Upper lobe of left lung (tissue), 6 donors: Measurements from ENCODE around the gene LCN2. TPM values are rescaled to one million over a fixed set of nuclear protein-coding genes. Genes with fewer than 3 reads are reported as not detected.
"Not testable (repeated sequence)": the region's sequence is repeated elsewhere in the genome, so short reads cannot be mapped to it uniquely, and the experiment has no call there.

Experiments used
- ATAC-seq, 2 donors: fragments of 200-7000 bp; cut with Tn5 transposase; one replicate each; pipeline ENCODE4 v1.9.1; 2022; ENCODE audit warnings: mild to moderate bottlenecking in 2 of 2, moderate library complexity in 2 of 2; ENCODE audit not compliant: low FRiP score in 2 of 2
- DNase-seq, 2 donors: peaks; one replicate each; pipeline ENCODE4 v3.0.0-alpha.2; 2019 to 2020
- H3K27ac ChIP-seq, 4 donors: fragments of 200-600 bp; sonication (generic); one replicate each; pipeline ENCODE4 v1.5.1; 2016 to 2019
- H3K27me3 ChIP-seq, 4 donors: fragments of 200-600 bp; sonication (generic); one replicate each; pipeline ENCODE4 v1.5.1; 2017 to 2019
- H3K36me3 ChIP-seq, 4 donors: fragments of 200-600 bp; sonication (generic); one replicate each; pipeline ENCODE4 v1.5.1; 2016 to 2019
- H3K4me1 ChIP-seq, 4 donors: fragments of 200-600 bp; sonication (generic); one replicate each; pipeline ENCODE4 v1.5.1; 2018 to 2019
- H3K4me3 ChIP-seq, 4 donors: fragments of 200-600 bp; sonication (generic); one replicate each; pipeline ENCODE4 v1.5.1; 2017 to 2019; ENCODE audit warnings: mild to moderate bottlenecking in 2 of 4, moderate library complexity in 1 of 4
- H3K9me3 ChIP-seq, 4 donors: fragments of 200-600 bp; sonication (generic); one replicate each; pipeline ENCODE4 v1.5.1; 2018 to 2019
- EP300 ChIP-seq, 4 donors: sonication (generic); formaldehyde crosslinking; IDR thresholded peaks; one replicate each; pipeline ENCODE4 v1.5.1; 2017; ENCODE audit warnings: antibody characterized with exemption in 4 of 4, control low read depth in 2 of 4
- POLR2A ChIP-seq, 4 donors: fragments of 450-650 bp; IDR thresholded peaks; one replicate each; pipeline ENCODE4 v1.5.1; 2016 to 2017; ENCODE audit warnings: antibody characterized with exemption in 4 of 4, mild to moderate bottlenecking in 2 of 4
- POLR2AphosphoS5 ChIP-seq, 2 donors: sonication (generic); formaldehyde crosslinking; IDR thresholded peaks; one replicate each; pipeline ENCODE4 v1.5.1; 2017; ENCODE audit warnings: antibody characterized with exemption in 2 of 2
- WGBS, 2 donors: methylation state at CpG; one replicate each; pipeline ENCODE4 v1.1.5; 2017 to 2018; 5-methylcytosine and 5-hydroxymethylcytosine counted together
- total RNA-seq, 6 donors: library from RNA; depleted of rRNA in 4 of 6; stranded (reverse); fragments of >200 nt in 4 of 6; gene quantifications; one replicate each; pipeline versions ENCODE4 v1.1.0 to v1.2.1, GENCODE V29; 2016 to 2021
- TF ChIP-seq, protein P1 (sequence below), 6 experiments: fragments of 450-650 bp in 4 of 6; fragments of 200-600 bp in 2 of 6; sonication (generic) in 2 of 6; IDR thresholded peaks; one replicate each; pipeline ENCODE4 v1.5.1; 2016 to 2019; ENCODE audit warnings: antibody characterized with exemption in 6 of 6
- donor health status: DM: no; HTN: no; CAD: no; lungs with moderate emphysema.
- donor health status: DM: no; HTN: yes; CAD: no; lungs with severe emphysema.

Gene LCN2
- total RNA-seq, 6 donors from 2014 or later, result 9.0 to 193 (median 38.2) TPM

DNA sequence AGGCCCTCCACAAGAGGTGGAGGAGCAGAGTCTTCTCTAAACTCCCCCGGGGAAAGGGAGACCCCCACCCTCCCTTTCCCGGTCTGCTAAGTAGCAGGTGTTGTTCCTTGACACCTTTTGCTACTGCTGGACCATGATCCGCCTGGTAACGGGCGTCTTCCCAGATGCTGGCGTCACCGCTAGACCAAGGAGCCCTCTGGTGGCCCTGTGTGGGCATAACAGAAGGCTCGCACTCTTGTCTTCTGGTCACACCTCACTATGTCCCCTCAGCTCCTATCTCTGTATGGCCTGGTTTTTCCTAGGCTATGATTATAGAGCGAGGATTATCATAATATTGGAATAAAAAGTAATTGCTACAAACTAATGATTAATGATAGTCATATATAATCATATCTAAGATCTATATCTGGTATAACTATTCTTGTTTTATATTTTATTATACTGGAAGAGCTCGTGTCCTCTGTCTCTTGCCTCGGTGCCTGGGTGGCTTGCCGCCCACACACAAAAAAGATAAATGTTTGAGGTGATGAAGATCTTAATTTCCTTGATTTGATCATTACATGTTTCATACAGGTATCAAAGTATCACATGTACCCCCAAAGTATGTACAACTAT lies 19.2 kb upstream of the LCN2 start:
- DNase-seq, result peak in 1 of 2 donors; percentile 72
- not testable (repeated sequence) for H3K27ac ChIP-seq, H3K9me3 ChIP-seq, ATAC-seq, H3K4me3 ChIP-seq, H3K27me3 ChIP-seq, H3K36me3 ChIP-seq
- H3K4me1 ChIP-seq, result peaks cover 20 to 34% (median 27%) of the 10 kb centered on the region in 4 donors
- TF ChIP-seq, protein P1, sequence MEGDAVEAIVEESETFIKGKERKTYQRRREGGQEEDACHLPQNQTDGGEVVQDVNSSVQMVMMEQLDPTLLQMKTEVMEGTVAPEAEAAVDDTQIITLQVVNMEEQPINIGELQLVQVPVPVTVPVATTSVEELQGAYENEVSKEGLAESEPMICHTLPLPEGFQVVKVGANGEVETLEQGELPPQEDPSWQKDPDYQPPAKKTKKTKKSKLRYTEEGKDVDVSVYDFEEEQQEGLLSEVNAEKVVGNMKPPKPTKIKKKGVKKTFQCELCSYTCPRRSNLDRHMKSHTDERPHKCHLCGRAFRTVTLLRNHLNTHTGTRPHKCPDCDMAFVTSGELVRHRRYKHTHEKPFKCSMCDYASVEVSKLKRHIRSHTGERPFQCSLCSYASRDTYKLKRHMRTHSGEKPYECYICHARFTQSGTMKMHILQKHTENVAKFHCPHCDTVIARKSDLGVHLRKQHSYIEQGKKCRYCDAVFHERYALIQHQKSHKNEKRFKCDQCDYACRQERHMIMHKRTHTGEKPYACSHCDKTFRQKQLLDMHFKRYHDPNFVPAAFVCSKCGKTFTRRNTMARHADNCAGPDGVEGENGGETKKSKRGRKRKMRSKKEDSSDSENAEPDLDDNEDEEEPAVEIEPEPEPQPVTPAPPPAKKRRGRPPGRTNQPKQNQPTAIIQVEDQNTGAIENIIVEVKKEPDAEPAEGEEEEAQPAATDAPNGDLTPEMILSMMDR (IDR thresholded peaks at IDR 0.05), result peak in 3 of 6 experiments; percentile 19 to 53 (median 49)
- 33 to 58% methylated on average over 5 to 11 of the region's 12 CpGs for WGBS, 2 donors

DNA sequence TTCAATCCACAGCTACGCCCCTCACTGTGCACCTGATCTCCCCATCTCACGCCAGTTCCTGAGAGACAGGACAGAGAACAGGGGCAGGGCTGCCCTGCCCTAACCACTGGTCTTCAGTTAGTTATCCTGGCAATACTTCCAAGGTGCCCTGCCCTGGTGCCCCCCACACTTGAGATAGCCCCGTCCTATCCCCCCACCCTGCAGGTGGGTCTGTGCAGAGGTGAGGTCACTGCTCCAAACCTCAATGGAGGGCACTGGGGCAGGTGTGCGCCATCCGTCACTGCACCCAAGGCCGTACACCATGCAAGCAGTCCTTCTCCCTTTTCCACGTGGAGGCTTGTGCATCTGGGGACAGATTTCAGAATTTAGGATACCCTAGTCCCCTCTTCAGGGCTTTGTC lies 18.6 kb upstream of the LCN2 start:
- not testable (repeated sequence) for H3K27ac ChIP-seq, ATAC-seq, H3K9me3 ChIP-seq, H3K27me3 ChIP-seq, H3K36me3 ChIP-seq, DNase-seq, H3K4me3 ChIP-seq
- peaks cover 19 to 29% (median 22%) of the 10 kb centered on the region in 4 donors for H3K4me1 ChIP-seq
- 64 to 65% methylated on average over 7 of the region's 7 CpGs for WGBS, 2 donors

DNA sequence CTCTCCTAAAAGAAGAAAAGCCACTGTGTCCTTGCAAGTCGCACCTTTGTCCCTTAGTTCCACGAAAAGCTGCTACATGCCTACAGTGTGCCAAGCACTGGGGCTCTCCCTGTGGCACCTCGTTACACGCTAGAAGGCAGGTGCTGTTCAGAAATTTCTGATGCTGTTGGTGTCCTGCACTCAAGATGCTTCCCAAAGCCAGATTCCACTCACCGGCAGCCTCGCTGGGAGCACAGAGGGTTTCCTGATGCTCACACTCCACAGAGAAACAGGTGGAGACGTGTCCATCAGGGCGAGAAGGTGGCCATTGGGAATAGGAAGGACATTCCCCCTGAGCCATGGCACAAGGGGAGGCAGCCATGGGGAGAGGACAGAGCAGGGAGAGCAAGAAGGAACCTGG lies 17.9 kb upstream of the LCN2 start:
- not testable (repeated sequence) for ATAC-seq, H3K9me3 ChIP-seq, H3K27ac ChIP-seq, H3K36me3 ChIP-seq, DNase-seq, H3K4me3 ChIP-seq, H3K27me3 ChIP-seq
- WGBS, 2 donors, result 89 to 98% methylated on average over 8 of the region's 8 CpGs
- H3K4me1 ChIP-seq, result peaks cover 12 to 22% (median 15%) of the 10 kb centered on the region in 4 donors

DNA sequence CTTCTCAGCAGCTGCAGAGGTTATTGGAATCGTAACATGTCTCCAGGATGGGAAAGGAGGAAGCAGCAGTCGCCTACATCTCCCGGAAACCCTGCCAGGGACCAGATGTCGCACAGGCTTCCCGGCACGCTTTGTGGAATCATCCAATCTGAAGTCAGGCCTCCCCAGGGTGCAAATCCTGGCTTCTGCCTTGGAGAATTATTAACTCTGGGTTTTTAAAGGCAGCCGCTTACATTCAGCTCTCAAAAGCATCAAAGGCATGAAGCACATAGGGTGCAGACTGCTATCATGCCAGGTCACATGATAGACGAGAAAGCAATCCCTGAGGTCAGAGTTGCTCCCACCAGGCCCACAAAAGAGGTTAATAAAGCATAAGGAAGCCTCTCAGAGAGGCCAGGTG lies 17.1 kb upstream of the LCN2 start:
- ATAC-seq, H3K27ac ChIP-seq, H3K9me3 ChIP-seq, H3K36me3 ChIP-seq, H3K27me3 ChIP-seq, DNase-seq, H3K4me3 ChIP-seq: not testable (repeated sequence)
- WGBS, 2 donors, result 17 to 43% methylated on average over 1 to 8 of the region's 8 CpGs
- H3K4me1 ChIP-seq, result peaks cover 6 to 14% (median 9%) of the 10 kb centered on the region in 4 donors

DNA sequence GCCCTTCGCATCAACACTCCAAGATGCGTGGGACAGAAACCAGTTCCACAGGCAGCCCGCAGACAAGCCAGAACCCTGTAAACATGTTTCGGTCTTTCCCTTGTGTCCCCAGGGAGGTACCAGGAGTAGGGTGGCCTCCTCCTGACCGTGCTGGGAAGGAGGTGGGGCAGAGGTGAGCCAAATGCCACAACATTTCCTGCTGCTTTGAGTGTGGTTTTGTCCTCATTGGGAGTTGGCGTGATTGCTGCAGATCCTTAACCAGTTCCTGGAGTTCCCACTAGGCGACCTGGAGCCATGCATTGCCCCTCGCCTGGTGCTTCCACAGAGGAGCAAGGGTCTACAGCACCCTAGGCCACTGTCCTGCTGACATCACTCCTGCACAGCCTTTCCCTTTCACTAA lies 13.7 kb upstream of the LCN2 start:
- H3K36me3 ChIP-seq, H3K4me1 ChIP-seq, H3K9me3 ChIP-seq, ATAC-seq, H3K4me3 ChIP-seq, DNase-seq, H3K27me3 ChIP-seq, H3K27ac ChIP-seq: not testable (repeated sequence)
- 83 to 95% methylated on average over 4 to 8 of the region's 8 CpGs for WGBS, 2 donors

DNA sequence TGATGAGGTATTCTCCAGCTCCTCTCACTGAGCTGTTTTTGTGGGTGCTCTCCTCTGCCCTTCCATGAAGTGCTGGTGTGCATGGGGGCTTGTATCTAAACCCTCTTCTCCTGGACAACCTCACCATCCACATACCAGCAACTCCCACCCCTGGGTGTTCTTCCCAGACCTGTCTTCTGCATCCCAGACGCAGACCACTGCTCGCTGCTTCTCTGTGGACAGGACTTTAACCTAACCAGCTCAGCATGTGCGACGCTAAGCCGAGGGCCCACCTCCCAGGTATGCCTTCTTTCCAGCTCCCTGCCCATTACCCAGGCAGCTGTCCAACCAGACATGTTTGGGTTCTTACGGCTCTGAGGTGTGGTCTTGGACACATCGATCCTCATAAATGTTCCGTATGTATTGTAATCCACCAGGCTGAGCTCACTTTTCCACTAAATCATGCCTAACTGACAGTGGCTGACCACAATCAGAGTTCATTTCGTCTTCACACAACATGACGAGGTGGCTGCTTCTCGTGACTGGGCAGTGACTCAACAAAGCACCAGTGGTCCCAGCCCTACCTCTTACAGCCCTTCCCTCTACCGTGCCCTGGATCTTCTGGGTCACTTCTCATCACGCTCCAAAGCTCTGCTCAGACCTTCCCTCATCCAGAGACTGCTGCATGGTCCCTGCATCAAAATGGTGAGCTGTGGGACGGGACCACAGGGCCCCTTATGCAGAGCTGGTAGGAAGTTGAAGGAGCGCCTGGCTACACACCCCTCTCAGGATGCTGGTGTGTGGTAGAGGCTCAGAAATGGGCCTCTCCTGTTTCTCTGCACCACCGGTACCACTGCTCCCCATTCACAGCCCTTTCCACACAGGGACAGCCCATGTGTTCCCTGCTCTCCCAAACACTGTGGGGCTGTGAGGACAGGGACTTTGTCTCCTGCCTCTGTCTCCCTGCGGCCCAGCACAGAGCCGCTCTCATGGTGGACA lies 12.1 kb upstream of the LCN2 start:
- H3K4me3 ChIP-seq, result no peak overlapping the region
- WGBS, 2 donors, result 89 to 90% methylated on average over 17 to 18 of the region's 18 CpGs
- no peak for DNase-seq
- no peaks in the 10 kb centered on the region for H3K27me3 ChIP-seq
- H3K36me3 ChIP-seq, result no peaks in the 10 kb centered on the region
- peak; percentile 24 to 28 for ATAC-seq
- H3K9me3 ChIP-seq, result no peaks in the 10 kb centered on the region
- H3K4me1 ChIP-seq, result peaks cover 0 to under 1% (median 0%) of the 10 kb centered on the region in 4 donors
- H3K27ac ChIP-seq, result no peak overlapping the region
- TF ChIP-seq POLR2AphosphoS5 (IDR thresholded peaks at IDR 0.05), result no peak
- TF ChIP-seq POLR2A (IDR thresholded peaks at IDR 0.05), result no peak
- TF ChIP-seq, protein P1 (IDR thresholded peaks at IDR 0.05), result no peak
- TF ChIP-seq EP300 (IDR thresholded peaks at IDR 0.05), result no peak
